ENCODE measurements around the gene CAMKMT.

Gene CAMKMT

GRCh38 chr2:44605511-44605910, 243.8 kb downstream of the CAMKMT start:
- DNase-seq = no peak

DNA sequence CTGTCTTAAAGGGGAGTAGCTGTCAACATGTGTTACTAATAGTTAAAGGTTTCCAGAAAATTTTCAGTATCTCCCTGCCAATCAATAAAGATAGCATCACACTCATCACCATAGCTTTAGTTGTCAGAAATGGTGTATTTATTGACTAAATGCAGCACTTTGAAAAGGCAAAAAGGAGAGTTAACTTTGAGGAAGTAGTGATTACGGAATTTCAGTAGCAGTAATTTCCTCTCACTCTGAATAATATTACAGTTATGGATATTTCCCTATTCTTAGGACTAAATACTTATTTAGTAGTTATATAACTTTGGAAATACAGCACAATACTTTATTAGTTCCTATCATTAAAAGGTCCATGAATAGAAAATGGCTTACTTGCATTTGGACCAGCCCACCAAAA, 250.5 kb downstream of the CAMKMT start:
- no peak for DNase-seq

DNA sequence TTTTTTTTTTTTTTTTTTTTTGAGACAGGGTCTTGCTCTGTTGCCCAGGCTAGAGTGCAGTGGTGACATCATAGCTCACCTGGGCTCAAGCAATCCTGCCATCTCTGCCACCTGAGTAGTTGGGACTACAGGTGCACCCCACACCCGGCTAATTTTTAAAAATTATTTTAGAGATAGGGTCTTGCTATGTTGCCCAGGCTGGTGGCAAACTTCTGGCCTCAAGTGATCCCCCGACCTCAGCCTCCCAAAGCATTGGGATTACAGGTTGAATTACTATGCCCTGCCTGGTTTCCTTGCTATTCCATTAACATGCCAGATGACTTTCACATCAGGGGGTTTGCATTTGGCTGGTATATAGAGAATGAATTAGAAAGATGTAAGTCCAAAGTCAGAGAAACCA, 253.2 kb downstream of the CAMKMT start:
- DNase-seq = no peak

- no peak for DNase-seq
Measured at GRCh38 chr2:44615950-44616518, 254.3 kb downstream of the CAMKMT start.

- DNase-seq = no peak
Measured at GRCh38 chr2:44616667-44617155, 255.0 kb downstream of the CAMKMT start.

- no peak for DNase-seq
Measured at GRCh38 chr2:44618251-44619023, 256.7 kb downstream of the CAMKMT start.

- DNase-seq = no peak
Measured at GRCh38 chr2:44620189-44620990, 258.6 kb downstream of the CAMKMT start.

DNA sequence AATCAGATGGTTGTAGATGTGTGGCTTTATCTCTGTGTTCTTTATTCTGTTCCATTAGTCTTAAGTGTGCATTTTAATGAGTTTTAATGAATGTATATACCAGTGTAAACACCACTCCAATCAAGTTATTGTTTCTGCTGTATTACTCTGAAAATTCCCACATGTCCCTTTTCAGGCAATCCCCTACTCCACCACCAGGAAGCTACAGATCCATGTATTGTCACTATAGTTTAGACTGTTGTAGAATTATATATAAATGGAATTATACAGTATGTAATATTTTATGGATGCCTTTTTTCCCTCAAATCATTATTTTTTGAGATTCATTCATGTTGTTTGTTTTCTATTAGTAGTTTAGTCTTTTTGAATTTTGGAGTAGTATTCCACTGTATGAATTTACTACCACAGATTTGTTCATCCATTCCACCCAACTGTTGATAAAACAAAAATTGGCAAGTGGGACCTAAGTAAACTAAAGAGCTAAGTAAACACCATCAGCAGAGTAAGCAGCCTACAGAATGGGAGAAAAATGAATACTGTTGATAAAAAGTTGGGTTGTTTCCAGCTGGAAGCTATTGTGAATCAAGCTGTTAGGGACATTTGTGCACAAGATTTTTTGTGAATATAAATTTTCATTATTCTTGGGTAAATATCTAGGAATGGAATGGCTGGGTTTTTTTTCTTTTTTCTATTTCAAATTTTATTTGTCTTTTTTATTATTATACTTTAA, 262.0 kb downstream of the CAMKMT start:
- DNase-seq = no peak

- no peak for DNase-seq
Measured at GRCh38 chr2:44628297-44628696, 266.6 kb downstream of the CAMKMT start.

DNA sequence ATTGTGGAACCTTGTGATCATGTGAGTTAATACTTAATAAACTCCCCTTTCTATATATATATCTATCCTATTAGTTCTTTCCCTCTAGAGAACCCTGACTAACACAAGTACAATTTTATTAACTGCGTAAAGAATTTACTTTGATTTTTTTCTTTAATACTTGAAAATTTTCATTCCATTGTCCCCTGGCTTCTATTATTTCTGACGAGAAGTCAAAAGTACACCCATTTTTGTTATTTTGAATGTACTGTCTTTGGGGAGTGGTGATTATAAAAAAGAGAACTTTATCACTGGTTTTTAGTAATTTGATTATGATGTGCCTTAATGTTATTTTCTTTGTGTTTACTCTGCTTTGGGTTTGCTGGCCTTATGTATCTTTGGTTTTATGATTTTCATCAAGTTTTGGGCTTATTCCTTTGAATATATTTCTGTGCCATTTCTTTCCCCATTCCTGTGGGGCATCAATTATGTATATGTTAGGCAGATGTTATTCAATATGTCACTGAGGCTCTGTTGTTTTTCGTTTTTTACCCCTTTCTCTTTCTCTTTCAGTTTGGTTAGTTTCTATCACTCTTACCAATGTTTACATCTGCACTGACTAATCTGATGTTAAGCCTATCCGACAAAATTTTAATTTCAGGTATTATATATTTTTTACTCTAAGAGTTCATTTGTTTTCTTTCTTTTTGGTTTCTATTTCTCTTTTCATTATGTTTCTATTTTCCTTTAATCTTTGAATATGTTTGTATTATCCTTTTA, 271.4 kb downstream of the CAMKMT start:
- DNase-seq = no peak

- no peak for DNase-seq
Measured at GRCh38 chr2:44635725-44636124, 274.0 kb downstream of the CAMKMT start.

DNA sequence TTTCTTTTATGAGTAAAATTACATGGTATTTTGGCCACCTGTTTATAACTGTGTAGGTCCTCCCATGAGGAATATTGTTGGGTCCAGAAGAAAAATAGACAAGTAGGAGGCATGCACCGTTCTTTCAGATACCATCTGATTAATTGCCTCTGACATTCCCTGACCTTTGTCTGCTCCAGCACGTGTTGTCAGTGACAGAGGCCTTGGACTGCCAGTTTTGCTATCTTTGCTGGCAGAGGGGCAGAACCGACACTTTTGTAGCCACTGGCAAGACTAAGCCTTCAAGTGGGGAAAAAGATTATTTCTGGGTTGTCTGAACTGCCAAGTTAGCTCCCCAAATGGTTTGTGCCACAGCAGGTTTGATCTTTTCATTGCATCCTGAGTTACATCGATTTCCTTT, 276.9 kb downstream of the CAMKMT start:
- no peak for DNase-seq

DNA sequence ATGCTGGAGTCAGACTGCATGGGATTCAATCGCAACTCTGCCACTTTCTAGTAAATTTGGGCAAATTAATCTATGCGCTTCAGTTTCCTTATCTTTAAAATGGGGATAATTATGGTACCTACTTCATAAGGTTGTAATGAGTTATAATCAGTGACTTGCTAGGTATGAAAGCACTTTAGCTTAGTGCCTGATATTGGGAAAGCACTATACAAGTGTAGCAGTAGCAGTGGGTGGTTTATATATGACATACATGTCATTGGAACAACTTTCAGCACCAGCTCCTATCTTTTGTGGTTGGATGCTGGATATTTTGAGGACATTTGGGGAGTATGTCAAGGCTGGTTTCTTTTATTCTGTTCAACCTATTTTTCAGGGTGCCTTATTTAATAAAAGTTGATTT, 277.7 kb downstream of the CAMKMT start:
- DNase-seq = no peak

GRCh38 chr2:44642123-44642857, 280.5 kb downstream of the CAMKMT start:
- DNase-seq = no peak

GRCh38 chr2:44645937-44646336, 284.2 kb downstream of the CAMKMT start:
- no peak for DNase-seq

DNA sequence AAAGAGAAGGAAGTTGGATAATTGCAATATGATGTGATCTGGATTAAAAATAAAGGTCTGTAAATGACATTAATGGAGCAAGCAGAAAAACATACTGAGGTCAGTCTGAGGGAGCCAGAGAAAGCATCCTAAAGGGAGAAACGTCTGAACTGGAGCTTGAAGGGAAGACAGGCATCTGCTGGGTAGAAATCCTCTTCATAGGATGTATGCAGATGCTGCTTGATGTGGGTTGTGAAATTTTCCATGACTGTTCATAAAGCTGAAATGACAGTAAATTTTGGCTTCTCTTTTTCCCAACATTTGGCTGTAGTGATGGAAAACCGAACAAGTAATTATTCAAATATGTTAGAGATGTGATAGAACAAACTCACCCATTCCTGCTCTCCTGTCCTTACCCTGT, 287.6 kb downstream of the CAMKMT start:
- no peak for DNase-seq

GRCh38 chr2:44650796-44651195, 289.0 kb downstream of the CAMKMT start:
- no peak for DNase-seq

GRCh38 chr2:44651974-44652373, 290.2 kb downstream of the CAMKMT start:
- DNase-seq = no peak

DNA sequence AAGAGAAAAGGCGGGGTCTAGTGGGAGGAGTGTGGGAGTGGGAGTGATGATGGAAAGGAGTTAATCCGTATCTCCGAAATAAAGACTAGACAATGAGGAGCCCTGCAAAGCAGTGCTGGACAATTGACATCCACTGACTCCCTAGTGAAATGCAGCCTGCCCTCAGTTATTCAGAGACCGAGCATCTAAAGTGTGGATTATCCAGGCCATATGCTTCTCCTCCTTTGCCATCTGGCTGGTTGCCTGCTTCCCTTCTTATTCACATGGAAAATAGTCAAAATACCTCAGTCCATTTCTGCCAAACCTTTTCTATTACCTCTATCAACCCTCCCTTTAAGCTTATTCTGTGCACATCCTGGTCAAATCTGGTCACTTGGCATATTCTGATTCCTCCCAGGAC, 291.0 kb downstream of the CAMKMT start:
- DNase-seq = no peak

- DNase-seq = no peak
Measured at GRCh38 chr2:44655401-44655864, 293.7 kb downstream of the CAMKMT start.

DNA sequence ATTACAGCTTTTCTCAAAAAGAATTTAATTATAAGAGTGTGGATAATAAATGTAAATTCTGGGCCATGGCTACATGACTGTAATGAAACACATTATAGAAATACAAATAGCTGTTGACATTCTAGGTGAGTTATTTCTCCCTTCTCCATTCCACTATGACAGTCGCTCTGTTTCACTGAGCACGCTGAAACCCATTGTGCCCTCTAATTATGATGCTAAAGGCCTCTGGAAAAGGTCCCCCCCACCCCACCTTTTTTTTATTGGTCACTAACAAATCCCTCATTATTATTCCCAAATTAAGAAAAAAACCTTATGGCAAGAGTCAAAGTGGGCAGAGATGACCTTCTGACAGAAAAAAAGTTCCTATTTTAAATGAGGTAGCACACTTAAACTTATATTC, 294.7 kb downstream of the CAMKMT start:
- DNase-seq = no peak

Data from SHP77 (cell line).